Endothelial cell of umbilical vein (primary cell): ENCODE data around the gene SPG11. TPM values are rescaled to one million over a fixed set of nuclear protein-coding genes. Genes with fewer than 3 reads are reported as not detected.

ENCODE experiments used
- BruUV-seq: library from RNA; stranded (reverse); fragments of 400-500 nt; replicated peaks from 2 replicates; lab custom pipeline; 2021; lab: Mats Ljungman, UMichigan
- CTCF ChIA-PET: fragments of 300-600, 350-600 bp; sonication (Branson Sonifier 250); formaldehyde crosslinking; loops from one replicate; lab custom pipeline; 2021; ENCODE audit warnings: antibody characterized with exemption, inconsistent platforms; lab: Charles Lee
- POLR2A ChIA-PET: fragments of 300-600, 350-600 bp; sonication (Branson Sonifier 250); formaldehyde crosslinking; loops from one replicate; lab custom pipeline; 2021; ENCODE audit warnings: antibody characterized with exemption, inconsistent platforms; lab: Charles Lee
- DNase-seq: peaks from one replicate; pipeline ENCODE4 v3.0.0-alpha.2; 2011; ENCODE audit warnings: low read depth, low spot score
- FAIRE-seq: peaks from 2 replicates; lab custom pipeline; 2011; peaks lifted over from hg19 to GRCh38; lab: Jason Lieb, UNC
- H2AFZ ChIP-seq: 2 replicates; pipeline ENCODE4 v1.6.0; 2012; ENCODE audit warnings: low read depth, low read length, control low read depth, inconsistent platforms
- H3K27ac ChIP-seq: 2 replicates; pipeline ENCODE4 v1.5.1; 2011; ENCODE audit warnings: low read depth, mild to moderate bottlenecking, control low read depth, low read length, moderate library complexity; ENCODE audit not compliant: insufficient read depth
- H3K27me3 ChIP-seq, 2 experiments: 2 replicates each; pipeline versions ENCODE4 v1.6.0 to v1.6.1; 2011; ENCODE audit warnings: low read length in 2 of 2, mixed read lengths in 1 of 2; ENCODE audit not compliant: control insufficient read depth in 2 of 2, insufficient read depth in 2 of 2
- H3K36me3 ChIP-seq, 2 experiments: 2 replicates in 1 of 2; 3 replicates in 1 of 2; pipeline ENCODE4 v1.5.1; 2011; ENCODE audit warnings: low read length in 2 of 2, mild to moderate bottlenecking in 1 of 2, moderate library complexity in 1 of 2; ENCODE audit not compliant: control insufficient read depth in 2 of 2, insufficient read depth in 2 of 2; ENCODE audit errors: extremely low read depth in 1 of 2
- H3K4me1 ChIP-seq: 3 replicates; pipeline ENCODE4 v1.5.1; 2011; ENCODE audit warnings: mild to moderate bottlenecking, low read length; ENCODE audit not compliant: control insufficient read depth, insufficient read depth; ENCODE audit errors: extremely low read depth
- H3K4me2 ChIP-seq: 2 replicates; pipeline ENCODE4 v1.6.1; 2011; ENCODE audit warnings: low read length, control low read depth, mixed read lengths; ENCODE audit not compliant: insufficient read depth
- H3K4me3 ChIP-seq, 3 experiments: fragments of 200-600 bp in 1 of 3; sonication (generic), shearing (Covaris generic) in 1 of 3; replicated peaks in 1 of 3; 2 replicates each; pipeline ENCODE4 v1.5.1; 2011 to 2016; ENCODE audit warnings: control low read depth in 3 of 3, low read length in 3 of 3, mild to moderate bottlenecking in 2 of 3, inconsistent platforms in 1 of 3, low read depth in 1 of 3, moderate library complexity in 1 of 3; ENCODE audit not compliant: insufficient read depth in 1 of 3
- H3K79me2 ChIP-seq: 2 replicates; pipeline ENCODE4 v1.6.0; 2012; ENCODE audit warnings: low read length, inconsistent platforms; ENCODE audit not compliant: control insufficient read depth, insufficient read depth
- H3K9ac ChIP-seq: replicated peaks from 2 replicates; pipeline ENCODE3; 2011; ENCODE audit warnings: low read length, control low read depth; ENCODE audit not compliant: insufficient read depth; ENCODE audit errors: extremely low read depth
- H3K9me1 ChIP-seq: replicated peaks from 3 replicates; pipeline ENCODE4 v1.6.0; 2011; ENCODE audit warnings: mild to moderate bottlenecking, low read length; ENCODE audit not compliant: control insufficient read depth, insufficient read depth; ENCODE audit errors: extremely low read depth
- H3K9me3 ChIP-seq: replicated peaks from 2 replicates; pipeline ENCODE4 v1.5.1; 2012; ENCODE audit warnings: low read length, inconsistent platforms; ENCODE audit not compliant: control insufficient read depth, insufficient read depth
- H4K20me1 ChIP-seq: replicated peaks from 2 replicates; pipeline ENCODE3; 2011; ENCODE audit warnings: mild to moderate bottlenecking, low read length; ENCODE audit not compliant: control insufficient read depth, insufficient read depth; ENCODE audit errors: extremely low read depth
- CTCF ChIP-seq, 2 donors: IDR thresholded peaks; 1 replicate in 1 of 2; 2 replicates in 1 of 2; pipeline ENCODE4 v1.5.1; 2011; ENCODE audit warnings: low read length in 2 of 2, mild to moderate bottlenecking in 2 of 2, moderate library complexity in 2 of 2, control low read depth in 1 of 2, inconsistent platforms in 1 of 2, low read depth in 1 of 2; ENCODE audit not compliant: insufficient read depth in 1 of 2; ENCODE audit errors: extremely low read depth in 1 of 2
- EZH2 ChIP-seq: IDR thresholded peaks from 2 replicates; pipeline ENCODE4 v1.6.1; 2012; ENCODE audit warnings: borderline replicate concordance, low read depth, mild to moderate bottlenecking, moderate library complexity, low read length, inconsistent platforms; ENCODE audit not compliant: severe bottlenecking
- FOS ChIP-seq: IDR thresholded peaks from 2 replicates; pipeline ENCODE4 v1.6.1; 2011; ENCODE audit warnings: mild to moderate bottlenecking, low read length, moderate library complexity, borderline replicate concordance; ENCODE audit not compliant: insufficient read depth
- GATA2 ChIP-seq: IDR thresholded peaks from 2 replicates; pipeline ENCODE4 v1.7.0; 2011; ENCODE audit warnings: low read depth, mild to moderate bottlenecking, moderate library complexity, mixed read lengths, low read length; ENCODE audit not compliant: insufficient read length, insufficient read depth
- JUN ChIP-seq: IDR thresholded peaks from 2 replicates; pipeline ENCODE4 v1.6.1; 2011; ENCODE audit warnings: borderline replicate concordance, low read depth; ENCODE audit not compliant: insufficient read length, insufficient read depth
- MAX ChIP-seq: IDR thresholded peaks from 2 replicates; pipeline ENCODE4 v1.6.1; 2011; ENCODE audit not compliant: insufficient read depth, insufficient read length
- MYC ChIP-seq: IDR thresholded peaks from one replicate; pipeline ENCODE4 v1.6.1; 2011; ENCODE audit warnings: mild to moderate bottlenecking, low read depth, low read length
- POLR2A ChIP-seq: IDR thresholded peaks from 2 replicates; pipeline ENCODE4 v1.6.1; 2012; ENCODE audit warnings: low read depth, mild to moderate bottlenecking, control low read depth, low read length
- POLR2AphosphoS5 ChIP-seq: IDR thresholded peaks from 2 replicates; pipeline ENCODE4 v1.6.1; 2012; ENCODE audit warnings: low read depth, mild to moderate bottlenecking, control low read depth, low read length, moderate library complexity; ENCODE audit not compliant: insufficient read depth
- dilution Hi-C: fragments of 300-500 bp; cut with MboI; formaldehyde crosslinking; loops from one replicate; pipeline ENCODE4 v1.15.0; 2019; ENCODE audit warnings: low sequenced_read_pairs; ENCODE audit not compliant: extremely low pct_ligation_motif_present
- intact Hi-C: fragments of 100-400 bp; cut with micrococcal nuclease; formaldehyde crosslinking; loops from one replicate; pipeline ENCODE4 v1.10.0; 2022
- polyA plus RNA-seq, 4 experiments: library from polyadenylated mRNA; depleted of rRNA in 3 of 4; stranded (reverse) in 3 of 4; unstranded in 1 of 4; fragments of >200 nt; gene quantifications; 2 replicates each; pipeline versions ENCODE4 v1.2.1 to v1.2.3, GENCODE V29; 2011 to 2012; ENCODE audit warnings: missing spikeins in 1 of 4
- total RNA-seq: library from RNA; stranded (reverse); gene quantifications from 2 replicates; pipeline ENCODE4 v1.2.3, GENCODE V29; 2021

The SPG11 gene
- total and polyA plus RNA-seq, 2 donors (not counting 3 experiments of a cell fraction or from before 2014, with no cell fraction given), result 30.7 to 53.5 TPM

GRCh38 chr15:44647637-44648036, 15.8 kb downstream of the SPG11 start:
- Histone ChIP-seq H4K20me1 (no peaks in the 10 kb centered on the region), H3K4me2 (no peak overlapping the region), H3K4me1 (no peaks in the 10 kb centered on the region), H3K9ac (no peak overlapping the region), H3K79me2 (peaks cover 14% of the 10 kb centered on the region), H3K9me1 (no peaks in the 10 kb centered on the region), H3K9me3 (no peaks in the 10 kb centered on the region), H3K4me3 (no peak overlapping the region), H3K27me3 (no peaks in the 10 kb centered on the region), H3K36me3 (peaks cover 2 to 8% of the 10 kb centered on the region in 2 experiments), H3K27ac (no peak overlapping the region), H2AFZ (no peak overlapping the region)
- no TSS peak for BruUV-seq
- FAIRE-seq (no peak), DNase-seq (no peak)
- dilution Hi-C loops (no loop called here), intact Hi-C loops (no loop called here)
- ChIA-PET POLR2A (no interaction called here), CTCF (interaction anchor here (0.7 to 2.5 kb wide), 2 partner anchors 9 to 16 kb away, joined by 3 to 10 read pairs; partner anchors contain the start of gene SPG11)
- TF ChIP-seq JUN (no peak), CTCF (IDR thresholded peaks at IDR 0.05; ENCODE audit: extremely low read depth in 1 of 2, insufficient read depth in 1 of 2, low read depth in 1 of 2, low read length in 2 of 2) (no peak), POLR2AphosphoS5 (no peak), FOS (no peak), EZH2 (no peak), POLR2A (no peak), MYC (no peak), GATA2 (no peak), MAX (no peak)
